GM21360 (cell line): ENCODE results near the gene FAM89A.

ENCODE experiments used
- ATAC-seq: cut with Tn5 transposase; IDR thresholded peaks from one replicate; pipeline ENCODE4 v1.9.1; 2021; ENCODE audit warnings: mild to moderate bottlenecking, moderate library complexity; ENCODE audit not compliant: unreplicated experiment

Gene FAM89A

GRCh38 chr1:230972855-230973271 lies 67.2 kb downstream of the FAM89A start:
- peak; percentile 67 for ATAC-seq

GRCh38 chr1:230971771-230972170 lies 68.3 kb downstream of the FAM89A start:
- no peak for ATAC-seq

- ATAC-seq = no peak
These were observed 69.6 kb downstream of the FAM89A start for GRCh38 chr1:230970432-230970831.
